ENCODE data around the gene FBXW11.

- TF ChIP-seq CTCF (IDR thresholded peaks at IDR 0.05 in 2 of 3, conservative IDR thresholded peaks at IDR 0.05 in 1 of 3; ENCODE audit: borderline replicate concordance in 1 of 3, insufficient read depth in 1 of 3, low read depth in 2 of 3, low read length in 2 of 3) (no peak), CEBPB (IDR thresholded peaks at IDR 0.05; ENCODE audit: low read depth) (no peak), ZNF274 (IDR thresholded peaks at IDR 0.05; ENCODE audit: low read depth, low read length) (no peak), EGR1 (IDR thresholded peaks at IDR 0.05; ENCODE audit: low read depth) (no peak)
Observed at GRCh38 chr5:172008111-172008455, 1.6 kb upstream of the FBXW11 start.
